ENCODE measurements around the gene CACNA1E.

GRCh38 chr1:181680332-181680731 lies 197.0 kb downstream of the CACNA1E start:
- TF ChIP-seq, protein P1, sequence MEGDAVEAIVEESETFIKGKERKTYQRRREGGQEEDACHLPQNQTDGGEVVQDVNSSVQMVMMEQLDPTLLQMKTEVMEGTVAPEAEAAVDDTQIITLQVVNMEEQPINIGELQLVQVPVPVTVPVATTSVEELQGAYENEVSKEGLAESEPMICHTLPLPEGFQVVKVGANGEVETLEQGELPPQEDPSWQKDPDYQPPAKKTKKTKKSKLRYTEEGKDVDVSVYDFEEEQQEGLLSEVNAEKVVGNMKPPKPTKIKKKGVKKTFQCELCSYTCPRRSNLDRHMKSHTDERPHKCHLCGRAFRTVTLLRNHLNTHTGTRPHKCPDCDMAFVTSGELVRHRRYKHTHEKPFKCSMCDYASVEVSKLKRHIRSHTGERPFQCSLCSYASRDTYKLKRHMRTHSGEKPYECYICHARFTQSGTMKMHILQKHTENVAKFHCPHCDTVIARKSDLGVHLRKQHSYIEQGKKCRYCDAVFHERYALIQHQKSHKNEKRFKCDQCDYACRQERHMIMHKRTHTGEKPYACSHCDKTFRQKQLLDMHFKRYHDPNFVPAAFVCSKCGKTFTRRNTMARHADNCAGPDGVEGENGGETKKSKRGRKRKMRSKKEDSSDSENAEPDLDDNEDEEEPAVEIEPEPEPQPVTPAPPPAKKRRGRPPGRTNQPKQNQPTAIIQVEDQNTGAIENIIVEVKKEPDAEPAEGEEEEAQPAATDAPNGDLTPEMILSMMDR (conservative IDR thresholded peaks at IDR 0.05; ENCODE audit: low read depth, low read length): no peak
- no peak for TF ChIP-seq EZH2 (IDR thresholded peaks at IDR 0.05; ENCODE audit: borderline replicate concordance, low read depth, low read length, poor library complexity, severe bottlenecking)
